PC-3 (cell line): ENCODE measurements around the gene GSN. TPM values are rescaled to one million over a fixed set of nuclear protein-coding genes. Genes with fewer than 3 reads are reported as not detected.

ENCODE experiments used
- ATAC-seq: fragments of 200-7000 bp; cut with Tn5 transposase; 2 replicates; pipeline ENCODE4 v1.9.1; 2020; ENCODE audit warnings: mild to moderate bottlenecking, moderate library complexity
- BruUV-seq: library from RNA; stranded (reverse); fragments of 400-500 nt; replicated peaks from 2 replicates; lab custom pipeline; 2021; lab: Mats Ljungman, UMichigan
- CTCF ChIA-PET: fragments of 300-600 bp; sonication (Branson Sonifier 250); formaldehyde crosslinking; loops from one replicate; lab custom pipeline; 2022; ENCODE audit warnings: antibody characterized with exemption; lab: Charles Lee
- POLR2A ChIA-PET: fragments of 300-600 bp; sonication (Branson Sonifier 250); formaldehyde crosslinking; loops from one replicate; lab custom pipeline; 2022; ENCODE audit warnings: antibody characterized with exemption; ENCODE audit not compliant: unreplicated experiment; lab: Charles Lee
- DNase-seq: peaks from one replicate; pipeline ENCODE4 v3.0.0-alpha.2; 2015
- H2AFZ ChIP-seq: fragments of 300-600 bp; sonication (generic); 2 replicates; pipeline ENCODE4 v1.6.0; 2016; ENCODE audit warnings: antibody characterized with exemption, low read length
- H3F3A ChIP-seq: fragments of 300-600 bp; sonication (generic); one replicate; pipeline ENCODE4 v1.6.0; 2017; ENCODE audit warnings: antibody characterized with exemption, low read length, control low read depth, mild to moderate bottlenecking; ENCODE audit not compliant: unreplicated experiment
- H3K27ac ChIP-seq: fragments of 300-600 bp; sonication (generic); 2 replicates; pipeline ENCODE4 v1.5.1; 2016; ENCODE audit warnings: mild to moderate bottlenecking, low read length
- H3K27me3 ChIP-seq: fragments of 300-600 bp; sonication (generic); 2 replicates; pipeline ENCODE4 v1.6.1; 2016; ENCODE audit warnings: low read length, mixed read lengths
- H3K36me3 ChIP-seq: fragments of 300-600 bp; sonication (generic); 2 replicates; pipeline ENCODE4 v1.6.1; 2016; ENCODE audit warnings: low read depth, mixed run types, low read length, mixed read lengths
- H3K4me1 ChIP-seq: fragments of 300-600 bp; sonication (generic); 2 replicates; pipeline ENCODE4 v1.5.1; 2016; ENCODE audit warnings: low read length; ENCODE audit not compliant: insufficient read depth
- H3K4me2 ChIP-seq: fragments of 300-600 bp; sonication (generic); 2 replicates; pipeline ENCODE4 v1.6.0; 2016; ENCODE audit warnings: low read length
- H3K4me3 ChIP-seq: fragments of 300-600 bp; sonication (generic); 2 replicates; pipeline ENCODE4 v1.5.1; 2016; ENCODE audit warnings: mild to moderate bottlenecking, low read length, mixed read lengths
- H3K79me2 ChIP-seq: fragments of 300-600 bp; sonication (generic); 2 replicates; pipeline ENCODE4 v1.6.1; 2017; ENCODE audit warnings: low read length, mixed read lengths
- H3K9ac ChIP-seq: fragments of 300-600 bp; sonication (generic); 2 replicates; pipeline ENCODE4 v1.6.0; 2016; ENCODE audit warnings: mild to moderate bottlenecking, low read length
- H3K9me2 ChIP-seq: fragments of 300-600 bp; sonication (generic); replicated peaks from 2 replicates; pipeline ENCODE4 v1.6.1; 2016; ENCODE audit warnings: mixed run types, low read length, mixed read lengths
- H3K9me3 ChIP-seq: fragments of 300-600 bp; sonication (generic); 2 replicates; pipeline ENCODE4 v1.6.1; 2016; ENCODE audit warnings: low read length, mixed read lengths
- H4K20me1 ChIP-seq: fragments of 300-600 bp; sonication (generic); 2 replicates; pipeline ENCODE4 v1.6.1; 2016; ENCODE audit warnings: low read length, mixed read lengths
- CTCF ChIP-seq: fragments of 300-600 bp; sonication (generic); conservative IDR thresholded peaks from 2 replicates; pipeline ENCODE4 v1.5.1; 2017; ENCODE audit warnings: antibody characterized with exemption, low read depth, mild to moderate bottlenecking, low read length
- EZH2 ChIP-seq: fragments of 300-600 bp; sonication (generic); IDR thresholded peaks from one replicate; pipeline ENCODE4 v1.6.1; 2017; ENCODE audit warnings: antibody characterized with exemption, mild to moderate bottlenecking, low read length; ENCODE audit not compliant: unreplicated experiment
- EZH2phosphoT487 ChIP-seq: fragments of 300-600 bp; sonication (generic); IDR thresholded peaks from 2 replicates; pipeline ENCODE4 v1.6.1; 2018; ENCODE audit warnings: mild to moderate bottlenecking, antibody characterized with exemption, low read length, borderline replicate concordance
- intact Hi-C: fragments of 100-400 bp; cut with micrococcal nuclease; formaldehyde crosslinking; loops from 2 replicates; pipeline ENCODE4 v1.9.0; 2023
- total RNA-seq: library from RNA; depleted of rRNA; stranded (reverse); fragments of >200 nt; gene quantifications from 2 replicates; pipeline ENCODE4 v1.2.3, GENCODE V29; 2014

The GSN gene
- total RNA-seq, 1 experiment from 2014 or later = 36.5 TPM

DNA sequence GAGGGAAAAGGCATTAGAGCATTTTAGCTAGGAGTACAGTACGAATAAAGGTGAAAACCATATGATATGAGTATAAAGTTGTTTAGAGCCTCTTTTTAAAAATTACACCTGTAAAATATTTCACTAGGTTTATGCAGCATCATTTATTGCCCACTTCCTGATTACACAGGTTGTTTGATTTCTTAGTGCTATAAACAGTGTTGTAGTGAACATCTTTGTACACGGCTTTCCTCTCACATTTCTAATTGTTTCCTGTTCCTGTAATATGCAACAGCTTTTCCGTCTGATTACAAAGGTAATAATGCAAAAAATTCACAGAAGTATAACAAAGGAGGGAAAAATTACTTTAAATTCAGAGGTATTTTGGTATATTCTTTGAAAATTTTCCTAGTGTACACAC lies 89.0 kb downstream of the GSN start:
- peaks cover 19% of the 10 kb centered on the region for H3K4me1 ChIP-seq
- no peaks in the 10 kb centered on the region for H3K27me3 ChIP-seq
- H3K4me3 ChIP-seq = peak overlapping the region; percentile 44; the same call in 1 of the 2 replicates
- intact Hi-C loops = loop anchor here (2.0 kb wide), 1 partner anchor 16 kb away; no protein-coding TSS in a partner anchor
- H3K27ac ChIP-seq = peak overlapping the region; percentile 57
- CTCF ChIA-PET = interaction anchor here (0.6 kb wide), 1 partner anchor 745 kb away, joined by 3 read pairs; no protein-coding TSS in a partner anchor
- H2AFZ ChIP-seq = peak overlapping the region; percentile 67; the same call in 1 of the 2 replicates
- POLR2A ChIA-PET = no interaction called here
- H3K36me3 ChIP-seq = no peaks in the 10 kb centered on the region
- H3K79me2 ChIP-seq = no peaks in the 10 kb centered on the region
- ATAC-seq = peak; percentile 56
- no peaks in the 10 kb centered on the region for H3K9me3 ChIP-seq
- no peaks in the 10 kb centered on the region for H3K9me2 ChIP-seq
- H3K4me2 ChIP-seq = peak overlapping the region; percentile 73
- TF ChIP-seq CTCF = no peak
- no peak for TF ChIP-seq EZH2phosphoT487
- no peak for TF ChIP-seq EZH2
- DNase-seq = no peak
- BruUV-seq = no TSS peak
- H3F3A ChIP-seq = no peaks in the 10 kb centered on the region
- H3K9ac ChIP-seq = no peak overlapping the region
- H4K20me1 ChIP-seq = no peaks in the 10 kb centered on the region

GRCh38 chr9:121358751-121359150 lies 90.8 kb downstream of the GSN start:
- Histone ChIP-seq H3F3A (no peaks in the 10 kb centered on the region), H3K27me3 (no peaks in the 10 kb centered on the region), H2AFZ (no peak overlapping the region), H3K4me1 (peaks cover 29% of the 10 kb centered on the region), H3K9ac (no peak overlapping the region), H3K79me2 (no peaks in the 10 kb centered on the region), H3K27ac (no peak overlapping the region), H3K4me3 (no peak overlapping the region), H3K9me3 (no peaks in the 10 kb centered on the region), H3K36me3 (no peaks in the 10 kb centered on the region), H3K9me2 (no peaks in the 10 kb centered on the region), H3K4me2 (no peak overlapping the region), H4K20me1 (no peaks in the 10 kb centered on the region)
- ATAC-seq (no peak), DNase-seq (no peak)
- POLR2A ChIA-PET = no interaction called here
- intact Hi-C loops = no loop called here
- BruUV-seq = no TSS peak
- TF ChIP-seq CTCF (no peak), EZH2phosphoT487 (no peak), EZH2 (no peak)
- CTCF ChIA-PET = no interaction called here

- H3K36me3 ChIP-seq = no peaks in the 10 kb centered on the region
- POLR2A ChIA-PET = no interaction called here
- peaks cover 29% of the 10 kb centered on the region for H3K4me1 ChIP-seq
- no peak overlapping the region for H3K27ac ChIP-seq
- TF ChIP-seq EZH2phosphoT487 (no peak), CTCF (no peak), EZH2 (no peak)
- H3K79me2 ChIP-seq = no peaks in the 10 kb centered on the region
- H3K27me3 ChIP-seq = no peaks in the 10 kb centered on the region
- intact Hi-C loops = no loop called here
- CTCF ChIA-PET = no interaction called here
- H3K9ac ChIP-seq = no peak overlapping the region
- ATAC-seq = no peak
- no peaks in the 10 kb centered on the region for H3F3A ChIP-seq
- no peaks in the 10 kb centered on the region for H3K9me3 ChIP-seq
- H3K4me3 ChIP-seq = no peak overlapping the region
- no TSS peak for BruUV-seq
- DNase-seq = no peak
- no peak overlapping the region for H3K4me2 ChIP-seq
- H4K20me1 ChIP-seq = no peaks in the 10 kb centered on the region
- no peaks in the 10 kb centered on the region for H3K9me2 ChIP-seq
- no peak overlapping the region for H2AFZ ChIP-seq
These were observed 91.7 kb downstream of the GSN start for GRCh38 chr9:121359351-121360294.
